H1 (cell line): Measurements from ENCODE around the gene ZMIZ1. TPM values are rescaled to one million over a fixed set of nuclear protein-coding genes. Genes with fewer than 3 reads are reported as not detected.
A peak's percentile ranks its signal among the peaks of the same experiment; 100 is the strongest.

ENCODE experiments used
- CTCF ChIA-PET: fragments of 300-600 bp; sonication (Branson Sonifier 250); formaldehyde crosslinking; loops from one replicate; lab custom pipeline; 2021; ENCODE audit not compliant: partially characterized antibody; lab: Charles Lee
- POLR2A ChIA-PET: fragments of 300-600 bp; sonication (Branson Sonifier 250); formaldehyde crosslinking; loops from one replicate; lab custom pipeline; 2021; ENCODE audit warnings: inconsistent platforms; ENCODE audit not compliant: partially characterized antibody; lab: Charles Lee
- DNase-seq, 2 experiments: peaks; one replicate each; pipeline versions ENCODE4 v3.0.0 to v3.0.0-alpha.2; 2010 to 2022; ENCODE audit warnings: low spot score in 2 of 2, low read depth in 1 of 2, mixed read lengths in 1 of 2
- FAIRE-seq: peaks from 2 replicates; lab custom pipeline; 2011; peaks lifted over from hg19 to GRCh38; lab: Jason Lieb, UNC
- H2AFZ ChIP-seq: 2 replicates; pipeline ENCODE4 v1.8.1; 2012; ENCODE audit warnings: low read length, inconsistent platforms
- H2AK5ac ChIP-seq: 2 replicates; pipeline ENCODE4 v1.6.1; 2013; ENCODE audit warnings: low read depth, low read length
- H2BK120ac ChIP-seq: replicated peaks from 2 replicates; pipeline ENCODE3; 2013; ENCODE audit warnings: low read depth, low read length, inconsistent platforms
- H2BK12ac ChIP-seq: 2 replicates; pipeline ENCODE4 v1.6.1; 2013; ENCODE audit warnings: low read depth, low read length
- H2BK15ac ChIP-seq: 2 replicates; pipeline ENCODE4 v1.6.1; 2013; ENCODE audit warnings: low read length
- H2BK20ac ChIP-seq: 2 replicates; pipeline ENCODE4 v1.6.1; 2013; ENCODE audit warnings: low read length
- H2BK5ac ChIP-seq: 2 replicates; pipeline ENCODE4 v1.6.1; 2013; ENCODE audit warnings: low read depth, low read length
- H3K14ac ChIP-seq: 2 replicates; pipeline ENCODE4 v1.6.1; 2013; ENCODE audit warnings: inconsistent platforms; ENCODE audit not compliant: insufficient read length
- H3K18ac ChIP-seq: 2 replicates; pipeline ENCODE4 v1.6.1; 2013; ENCODE audit warnings: low read length; ENCODE audit errors: extremely low read depth
- H3K23ac ChIP-seq: 2 replicates; pipeline ENCODE4 v1.6.1; 2013; ENCODE audit warnings: inconsistent platforms; ENCODE audit not compliant: insufficient read length
- H3K23me2 ChIP-seq: 2 replicates; pipeline ENCODE4 v1.6.1; 2013; ENCODE audit warnings: low read depth, low read length
- H3K27ac ChIP-seq: 2 replicates; pipeline ENCODE4 v1.6.1; 2011; ENCODE audit warnings: low read depth, low read length, inconsistent platforms
- H3K27me3 ChIP-seq, 4 experiments: replicated peaks in 1 of 4; 1 replicate in 1 of 4; 2 replicates in 3 of 4; pipeline versions ENCODE4 v1.6.1 to v1.8.1; 2011 to 2013; ENCODE audit warnings: low read length in 3 of 4, mild to moderate bottlenecking in 3 of 4, inconsistent platforms in 2 of 4, mixed read lengths in 2 of 4, moderate library complexity in 1 of 4; ENCODE audit not compliant: control insufficient read depth in 3 of 4, insufficient read depth in 3 of 4; ENCODE audit errors: extremely low read depth in 1 of 4
- H3K36me3 ChIP-seq, 4 experiments: 2 replicates each; pipeline versions ENCODE4 v1.6.1 to v1.8.1; 2011 to 2013; ENCODE audit warnings: mild to moderate bottlenecking in 4 of 4, low read length in 3 of 4, moderate library complexity in 2 of 4, control low read depth in 1 of 4, inconsistent platforms in 1 of 4; ENCODE audit not compliant: insufficient read depth in 4 of 4, control insufficient read depth in 2 of 4
- H3K4ac ChIP-seq: replicated peaks from 2 replicates; pipeline ENCODE3; 2013; ENCODE audit warnings: low read length, low read depth, mixed read lengths, inconsistent platforms; ENCODE audit not compliant: insufficient read length
- H3K4me1 ChIP-seq, 4 experiments: replicated peaks in 1 of 4; 1 replicate in 1 of 4; 2 replicates in 3 of 4; pipeline versions ENCODE4 v1.6.1 to v1.8.1; 2011 to 2013; ENCODE audit warnings: low read length in 3 of 4, inconsistent platforms in 2 of 4, mixed read lengths in 1 of 4; ENCODE audit not compliant: insufficient read depth in 4 of 4, control insufficient read depth in 3 of 4
- H3K4me2 ChIP-seq, 2 experiments: 2 replicates each; pipeline versions ENCODE4 v1.6.1 to v1.8.1; 2011 to 2013; ENCODE audit warnings: low read depth in 2 of 2, low read length in 2 of 2, control low read depth in 1 of 2, inconsistent platforms in 1 of 2, mild to moderate bottlenecking in 1 of 2; ENCODE audit not compliant: insufficient read depth in 1 of 2
- H3K4me3 ChIP-seq, 4 experiments: fragments of 200-600, 300-600 bp in 1 of 4; sonication (generic), shearing (Covaris generic), sonication (Bioruptor Twin) in 1 of 4; 2 replicates each; pipeline versions ENCODE4 v1.5.1 to v1.8.1; 2011 to 2016; ENCODE audit warnings: low read length in 4 of 4, low read depth in 3 of 4, control low read depth in 2 of 4, inconsistent platforms in 2 of 4, mild to moderate bottlenecking in 2 of 4, mixed read lengths in 1 of 4, moderate library complexity in 1 of 4; ENCODE audit not compliant: insufficient read depth in 2 of 4; ENCODE audit errors: extremely low read depth in 1 of 4
- H3K56ac ChIP-seq: replicated peaks from 2 replicates; pipeline ENCODE3; 2013; ENCODE audit warnings: low read depth, mild to moderate bottlenecking, mixed read lengths, low read length, inconsistent platforms; ENCODE audit not compliant: insufficient read length
- H3K79me1 ChIP-seq: 2 replicates; pipeline ENCODE4 v1.6.1; 2013; ENCODE audit warnings: low read depth, low read length, control low read depth
- H3K79me2 ChIP-seq, 2 experiments: 2 replicates each; pipeline versions ENCODE4 v1.6.1 to v1.8.1; 2012 to 2013; ENCODE audit warnings: low read length in 2 of 2, mild to moderate bottlenecking in 2 of 2, inconsistent platforms in 1 of 2; ENCODE audit not compliant: insufficient read depth in 2 of 2, control insufficient read depth in 1 of 2
- H3K9ac ChIP-seq, 4 experiments: replicated peaks in 1 of 4; 1 replicate in 1 of 4; 2 replicates in 3 of 4; pipeline versions ENCODE4 v1.6.1 to v1.8.1; 2011 to 2013; ENCODE audit warnings: low read depth in 3 of 4, low read length in 3 of 4, control low read depth in 2 of 4, mild to moderate bottlenecking in 2 of 4, moderate library complexity in 2 of 4, inconsistent platforms in 1 of 4; ENCODE audit errors: extremely low read depth in 1 of 4
- H3K9me3 ChIP-seq, 2 experiments: 2 replicates each; pipeline versions ENCODE4 v1.6.1 to v1.8.1; 2012 to 2013; ENCODE audit warnings: mild to moderate bottlenecking in 2 of 2, moderate library complexity in 2 of 2, control low read depth in 1 of 2, inconsistent platforms in 1 of 2, low read depth in 1 of 2, low read length in 1 of 2, mixed read lengths in 1 of 2; ENCODE audit not compliant: insufficient read depth in 2 of 2
- H4K20me1 ChIP-seq, 2 experiments: replicated peaks in 1 of 2; 2 replicates each; pipeline versions ENCODE3 to v1.8.1; 2011 to 2013; ENCODE audit warnings: inconsistent platforms in 2 of 2, low read length in 2 of 2, mild to moderate bottlenecking in 1 of 2; ENCODE audit not compliant: insufficient read depth in 2 of 2, control insufficient read depth in 1 of 2
- H4K5ac ChIP-seq: 2 replicates; pipeline ENCODE4 v1.6.1; 2013; ENCODE audit warnings: low read length, low read depth, mixed read lengths, inconsistent platforms; ENCODE audit not compliant: insufficient read length
- H4K8ac ChIP-seq: 2 replicates; pipeline ENCODE4 v1.8.0; 2013; ENCODE audit warnings: mild to moderate bottlenecking, moderate library complexity, low read length, inconsistent platforms; ENCODE audit not compliant: insufficient read depth; ENCODE audit errors: extremely low read depth
- H4K91ac ChIP-seq: replicated peaks from 2 replicates; pipeline ENCODE3; 2013; ENCODE audit warnings: low read length, mixed read lengths, inconsistent platforms; ENCODE audit not compliant: insufficient read length
- GABPA ChIP-seq: IDR thresholded peaks from 2 replicates; pipeline ENCODE4 v1.6.1; 2011; ENCODE audit warnings: mild to moderate bottlenecking, low read length, moderate library complexity, borderline replicate concordance; ENCODE audit not compliant: insufficient read depth
- JUN ChIP-seq: IDR thresholded peaks from 2 replicates; pipeline ENCODE4 v1.6.1; 2011; ENCODE audit warnings: low read depth, mild to moderate bottlenecking, improper control_type of control experiment, low read length
- KDM4A ChIP-seq: IDR thresholded peaks from one replicate; pipeline ENCODE4 v1.7.1; 2012; ENCODE audit warnings: low read depth, mild to moderate bottlenecking, moderate library complexity, low read length, inconsistent platforms; ENCODE audit not compliant: severe bottlenecking
- NANOG ChIP-seq: IDR thresholded peaks from 2 replicates; pipeline ENCODE4 v1.6.1; 2011; ENCODE audit warnings: low read length, low read depth, mild to moderate bottlenecking, inconsistent platforms; ENCODE audit not compliant: insufficient read depth, poor library complexity, severe bottlenecking
- RBBP5 ChIP-seq: IDR thresholded peaks from 2 replicates; pipeline ENCODE4 v1.7.1; 2012; ENCODE audit warnings: low read depth, mild to moderate bottlenecking, inconsistent platforms, low read length, moderate library complexity, borderline replicate concordance
- SAP30 ChIP-seq: fragments of 300-600 bp; sonication (generic); IDR thresholded peaks from 2 replicates; pipeline ENCODE4 v1.7.1; 2012; ENCODE audit warnings: low read length, moderate library complexity, mild to moderate bottlenecking, inconsistent platforms; ENCODE audit not compliant: insufficient read depth, insufficient replicate concordance
- SP2 ChIP-seq: IDR thresholded peaks from 2 replicates; pipeline ENCODE4 v1.6.1; 2012; ENCODE audit warnings: mild to moderate bottlenecking, low read length, inconsistent platforms
- TAF7 ChIP-seq: optimal IDR thresholded peaks from 2 replicates; pipeline ENCODE3; 2011; ENCODE audit warnings: low read depth, mild to moderate bottlenecking, inconsistent platforms, low read length, moderate library complexity, borderline replicate concordance
- WGBS, 2 experiments: shearing (Covaris generic) in 1 of 2; methylation state at CpG; one replicate each; pipeline versions ENCODE4 v1.1.6 to v1.1.7; 2013 to 2015; ENCODE audit warnings: low lambda C conversion rate in 2 of 2, mixed read lengths in 2 of 2, inconsistent platforms in 1 of 2, low coverage in 1 of 2, missing lambda C conversion rate in 1 of 2; ENCODE audit not compliant: insufficient replicate concordance in 2 of 2, insufficient coverage in 1 of 2, insufficient read length in 1 of 2; ENCODE audit errors: extremely low coverage in 1 of 2, missing lambda C conversion rate in 1 of 2; 5-methylcytosine and 5-hydroxymethylcytosine counted together
- polyA plus RNA-seq, 7 experiments: library from polyadenylated mRNA; depleted of rRNA in 3 of 7; stranded (reverse) in 5 of 7; unstranded in 2 of 7; fragments of >200 nt in 5 of 7; fragments of 200-250 nt in 2 of 7; gene quantifications; 1 replicate in 5 of 7; 2 replicates in 1 of 7; 4 replicates in 1 of 7; pipeline versions ENCODE4 v1.2.1 to v1.2.3, GENCODE V29; 2011 to 2013; ENCODE audit warnings: missing spikeins in 2 of 7, mixed read lengths in 2 of 7
- total RNA-seq: library from RNA; stranded (reverse); fragmentation: NEBNext Ultra II Directional; extraction: Animal tissue kit (Norgen Biotek cat#: 25700); gene quantifications from 2 replicates; pipeline ENCODE4 v1.2.1, GENCODE V29; 2021
- TF ChIP-seq, protein P1 (sequence below), 3 experiments: IDR thresholded peaks; 1 replicate in 2 of 3; 2 replicates in 1 of 3; pipeline versions ENCODE4 v1.5.1 to v1.6.1; 2011; ENCODE audit warnings: low read length in 3 of 3, mild to moderate bottlenecking in 3 of 3, inconsistent platforms in 2 of 3, low read depth in 1 of 3, moderate library complexity in 1 of 3; ENCODE audit not compliant: insufficient read depth in 1 of 3; ENCODE audit errors: control extremely low read depth in 1 of 3

The ZMIZ1 gene
- total and polyA plus RNA-seq, 2 of the 8 experiments (the other 6 are each of a cell fraction or from before 2014, with no cell fraction given): 8.1 to 28.0 TPM

DNA sequence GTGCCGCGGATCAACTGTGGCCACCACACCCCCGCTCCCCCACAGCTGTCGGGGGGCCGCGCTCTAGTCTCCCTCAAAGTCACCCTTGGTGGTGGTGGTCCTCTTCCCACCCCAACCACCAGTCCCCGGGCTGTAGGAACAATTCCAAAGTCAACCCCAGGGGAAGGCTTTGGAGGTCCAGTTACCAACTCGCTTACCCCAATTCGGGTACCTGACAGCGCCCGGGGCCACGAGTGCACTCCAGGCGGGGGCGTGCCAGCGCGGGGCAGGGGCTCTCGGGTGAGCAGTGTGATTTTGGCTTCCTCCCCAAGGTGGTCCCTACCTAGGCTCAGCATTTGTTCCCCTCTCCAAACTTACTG is 584 bp upstream of the ZMIZ1 start:
- Histone ChIP-seq H3K79me2 (peaks cover 11 to 38% of the 10 kb centered on the region in 2 experiments), H2BK5ac (no peak overlapping the region), H3K4me1 (peaks cover 15 to 36% (median 18%) of the 10 kb centered on the region in 4 experiments), H3K36me3 (no peaks in the 10 kb centered on the region), H2BK20ac (no peak overlapping the region), H4K5ac (peak overlapping the region; percentile 23), H2AFZ (no peak overlapping the region), H3K9ac (no peak overlapping the region), H3K14ac (no peak overlapping the region), H3K4me2 (peak overlapping the region; percentile 98 to 100), H3K4ac (no peak overlapping the region)
- TF ChIP-seq RBBP5 (no peak), TAF7 (no peak), SAP30 (no peak), KDM4A (peak; percentile 8), JUN (no peak), GABPA (no peak), SP2 (no peak), NANOG (no peak)
- TF ChIP-seq, protein P1, sequence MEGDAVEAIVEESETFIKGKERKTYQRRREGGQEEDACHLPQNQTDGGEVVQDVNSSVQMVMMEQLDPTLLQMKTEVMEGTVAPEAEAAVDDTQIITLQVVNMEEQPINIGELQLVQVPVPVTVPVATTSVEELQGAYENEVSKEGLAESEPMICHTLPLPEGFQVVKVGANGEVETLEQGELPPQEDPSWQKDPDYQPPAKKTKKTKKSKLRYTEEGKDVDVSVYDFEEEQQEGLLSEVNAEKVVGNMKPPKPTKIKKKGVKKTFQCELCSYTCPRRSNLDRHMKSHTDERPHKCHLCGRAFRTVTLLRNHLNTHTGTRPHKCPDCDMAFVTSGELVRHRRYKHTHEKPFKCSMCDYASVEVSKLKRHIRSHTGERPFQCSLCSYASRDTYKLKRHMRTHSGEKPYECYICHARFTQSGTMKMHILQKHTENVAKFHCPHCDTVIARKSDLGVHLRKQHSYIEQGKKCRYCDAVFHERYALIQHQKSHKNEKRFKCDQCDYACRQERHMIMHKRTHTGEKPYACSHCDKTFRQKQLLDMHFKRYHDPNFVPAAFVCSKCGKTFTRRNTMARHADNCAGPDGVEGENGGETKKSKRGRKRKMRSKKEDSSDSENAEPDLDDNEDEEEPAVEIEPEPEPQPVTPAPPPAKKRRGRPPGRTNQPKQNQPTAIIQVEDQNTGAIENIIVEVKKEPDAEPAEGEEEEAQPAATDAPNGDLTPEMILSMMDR (IDR thresholded peaks at IDR 0.05; ENCODE audit: control extremely low read depth in 1 of 3, insufficient read depth in 1 of 3, low read depth in 1 of 3, low read length in 3 of 3): 0 out of 4 replicates have a peak, but pooled peaks of 1 of the 3 experiments have one; percentile 4
- TF ChIP-seq, all 59 proteins: peak for 2
- Histone ChIP-seq H3K9me3 (no peaks in the 10 kb centered on the region), H3K4me3 (peak overlapping the region; percentile 73 to 96 (median 80)), H4K91ac (no peak overlapping the region), H4K20me1 (peaks cover 6 to 10% of the 10 kb centered on the region in 2 experiments), H2AK5ac (no peak overlapping the region), H3K23ac (no peak overlapping the region), H3K79me1 (peaks cover 6% of the 10 kb centered on the region), H3K27ac (no peak overlapping the region), H3K56ac (no peak overlapping the region), H2BK12ac (peak overlapping the region; percentile 99; the same call in 1 of the 2 replicates), H4K8ac (peak overlapping the region; percentile 8; the same call in 1 of the 2 replicates), H3K23me2 (peaks cover 29% of the 10 kb centered on the region), H3K18ac (peak overlapping the region; percentile 60; the same call in 1 of the 2 replicates), H2BK15ac (no peak overlapping the region), H2BK120ac (no peak overlapping the region), H3K27me3 (peaks cover 0 to 14% (median 9%) of the 10 kb centered on the region in 4 experiments; a peak in 4 of 7 replicates)
- DNase-seq: no peak
- POLR2A ChIA-PET: interaction anchor here (0.8 to 1.7 kb wide), 3 partner anchors 9 to 95 kb away, joined by 3 to 5 read pairs (median 3); no protein-coding TSS in a partner anchor
- no peak for FAIRE-seq
- WGBS, 2 experiments: 2% methylated on average over 11 of the region's 17 CpGs; no CpG with 5 or more reads in 1 of the 2 experiments
- CTCF ChIA-PET: interaction anchor here (1.2 to 2.5 kb wide), 6 partner anchors 9 to 216 kb away, joined by 3 to 12 read pairs (median 3); no protein-coding TSS in a partner anchor
